PC-9 (cell line): ENCODE data around the gene RGS6.

Experiments used
- CTCF ChIP-seq: fragments of 200-600 bp; sonication (generic); conservative IDR thresholded peaks from 2 replicates; pipeline ENCODE4 v1.6.1; 2017; ENCODE audit warnings: mixed run types, antibody characterized with exemption, mild to moderate bottlenecking, moderate library complexity
- EZH2 ChIP-seq: fragments of 200-600 bp; sonication (generic); IDR thresholded peaks from 2 replicates; pipeline ENCODE4 v1.8.0; 2017; ENCODE audit warnings: antibody characterized with exemption, low read depth

- TF ChIP-seq EZH2: no peak
- TF ChIP-seq CTCF: no peak
Measured at GRCh38 chr14:71913342-71913741, 18.9 kb upstream of the RGS6 start.
